Neural progenitor cell (in vitro differentiated cells): ENCODE data around the gene NASP.

Experiments used
- CTCF ChIP-seq: fragments of 200-600 bp; sonication (generic); IDR thresholded peaks from 2 replicates; pipeline ENCODE4 v1.5.1; 2017; ENCODE audit warnings: antibody characterized with exemption, mild to moderate bottlenecking
- EZH2 ChIP-seq: fragments of 200-600 bp; sonication (generic); IDR thresholded peaks from 2 replicates; pipeline ENCODE4 v1.6.1; 2017; ENCODE audit warnings: antibody characterized with exemption, mild to moderate bottlenecking, moderate library complexity
- EZH2phosphoT487 ChIP-seq: fragments of 200-600 bp; sonication (generic); IDR thresholded peaks from 2 replicates; pipeline ENCODE4 v1.6.1; 2017; ENCODE audit warnings: antibody characterized with exemption

- TF ChIP-seq CTCF (no peak), EZH2 (no peak), EZH2phosphoT487 (no peak)
Observed at GRCh38 chr1:45621895-45622523, 38.2 kb downstream of the NASP start.
